Skeletal muscle cell (primary cell): ENCODE results near the gene PNKD.
"Not testable (repeated sequence)": the region's sequence is repeated elsewhere in the genome, so short reads cannot be mapped to it uniquely, and the experiment has no call there.

Experiments used
- DNase-seq: peaks from one replicate; pipeline ENCODE4 v3.0.0-alpha.2; 2010; ENCODE audit warnings: low read depth
- H3K4me3 ChIP-seq: 2 replicates; pipeline ENCODE4 v1.5.1; 2011; ENCODE audit warnings: low read depth, mild to moderate bottlenecking, control low read depth, low read length, moderate library complexity

Gene PNKD

GRCh38 chr2:218310853-218311540 lies 40.7 kb downstream of the PNKD start:
- H3K4me3 ChIP-seq = no peak overlapping the region
- DNase-seq = no peak

- not testable (repeated sequence) for H3K4me3 ChIP-seq, DNase-seq
Measured at GRCh38 chr2:218311541-218312266, 41.4 kb downstream of the PNKD start.

GRCh38 chr2:218312267-218312756 lies 42.0 kb downstream of the PNKD start:
- no peak for DNase-seq
- H3K4me3 ChIP-seq = no peak overlapping the region

- DNase-seq = no peak
- H3K4me3 ChIP-seq = no peak overlapping the region
Measured at GRCh38 chr2:218313356-218313755, 43.0 kb downstream of the PNKD start.

- H3K4me3 ChIP-seq, DNase-seq: not testable (repeated sequence)
Measured at GRCh38 chr2:218314764-218315163, 44.4 kb downstream of the PNKD start.

GRCh38 chr2:218315397-218315796 lies 45.1 kb downstream of the PNKD start:
- H3K4me3 ChIP-seq = no peak overlapping the region
- DNase-seq = no peak

- H3K4me3 ChIP-seq = no peak overlapping the region
- no peak for DNase-seq
Measured at GRCh38 chr2:218317303-218317630, 46.9 kb downstream of the PNKD start.

GRCh38 chr2:218317835-218318234 lies 47.5 kb downstream of the PNKD start:
- DNase-seq = no peak
- H3K4me3 ChIP-seq = no peak overlapping the region

GRCh38 chr2:218318241-218318640 lies 47.9 kb downstream of the PNKD start:
- DNase-seq = no peak
- H3K4me3 ChIP-seq = no peak overlapping the region

GRCh38 chr2:218319813-218320365 lies 49.6 kb downstream of the PNKD start:
- DNase-seq = no peak
- no peak overlapping the region for H3K4me3 ChIP-seq

- DNase-seq = no peak
- H3K4me3 ChIP-seq = no peak overlapping the region
Measured at GRCh38 chr2:218320704-218321336, 50.5 kb downstream of the PNKD start.

- H3K4me3 ChIP-seq = peak overlapping the region; percentile 61
- peak; percentile 57 for DNase-seq
Measured at GRCh38 chr2:218322768-218323525, 52.6 kb downstream of the PNKD start.

- peak overlapping the region; percentile 61 for H3K4me3 ChIP-seq
- DNase-seq = no peak
Measured at GRCh38 chr2:218323526-218324472, 53.5 kb downstream of the PNKD start.

GRCh38 chr2:218325566-218326160 lies 55.3 kb downstream of the PNKD start:
- no peak for DNase-seq
- no peak overlapping the region for H3K4me3 ChIP-seq

- DNase-seq = no peak
- no peak overlapping the region for H3K4me3 ChIP-seq
Measured at GRCh38 chr2:218326315-218326714, 56.0 kb downstream of the PNKD start.

GRCh38 chr2:218327451-218328210 lies 57.3 kb downstream of the PNKD start:
- DNase-seq = no peak
- H3K4me3 ChIP-seq = no peak overlapping the region

- H3K4me3 ChIP-seq = no peak overlapping the region
Measured at GRCh38 chr2:218328294-218328693, 58.0 kb downstream of the PNKD start.

More at GRCh38 chr2:218328294-218328693, 58.0 kb downstream of the PNKD start:
- no peak for DNase-seq
